ENCODE results near the gene CHI3L1.

GRCh38 chr1:203168991-203169390 is 17.5 kb downstream of the CHI3L1 start:
- TF ChIP-seq CTCF (IDR thresholded peaks at IDR 0.05) (no peak), POLR2A (IDR thresholded peaks at IDR 0.05) (no peak)

Measured in transverse colon (tissue), 3 donors.